Measurements from ENCODE around the gene SYCP2L.

DNA sequence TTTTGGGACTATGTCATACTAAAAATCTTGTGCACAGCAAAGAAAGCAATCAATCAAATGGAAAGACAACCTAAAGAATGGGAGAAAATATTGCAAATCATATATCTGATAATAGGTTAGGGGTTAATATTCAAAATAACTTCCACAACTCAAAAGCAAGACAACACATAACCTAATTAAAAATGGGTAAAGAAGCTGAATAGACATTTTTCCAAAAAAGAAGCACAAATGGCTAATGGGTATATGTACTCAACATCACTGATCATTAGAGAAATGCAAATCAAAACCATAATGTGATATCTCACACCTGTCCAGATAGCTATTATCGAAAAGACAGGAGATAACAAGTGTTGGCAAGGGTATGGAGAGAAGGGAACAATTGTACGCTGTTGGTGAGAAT, 53.0 kb downstream of the SYCP2L start:
- TF ChIP-seq, protein P1, sequence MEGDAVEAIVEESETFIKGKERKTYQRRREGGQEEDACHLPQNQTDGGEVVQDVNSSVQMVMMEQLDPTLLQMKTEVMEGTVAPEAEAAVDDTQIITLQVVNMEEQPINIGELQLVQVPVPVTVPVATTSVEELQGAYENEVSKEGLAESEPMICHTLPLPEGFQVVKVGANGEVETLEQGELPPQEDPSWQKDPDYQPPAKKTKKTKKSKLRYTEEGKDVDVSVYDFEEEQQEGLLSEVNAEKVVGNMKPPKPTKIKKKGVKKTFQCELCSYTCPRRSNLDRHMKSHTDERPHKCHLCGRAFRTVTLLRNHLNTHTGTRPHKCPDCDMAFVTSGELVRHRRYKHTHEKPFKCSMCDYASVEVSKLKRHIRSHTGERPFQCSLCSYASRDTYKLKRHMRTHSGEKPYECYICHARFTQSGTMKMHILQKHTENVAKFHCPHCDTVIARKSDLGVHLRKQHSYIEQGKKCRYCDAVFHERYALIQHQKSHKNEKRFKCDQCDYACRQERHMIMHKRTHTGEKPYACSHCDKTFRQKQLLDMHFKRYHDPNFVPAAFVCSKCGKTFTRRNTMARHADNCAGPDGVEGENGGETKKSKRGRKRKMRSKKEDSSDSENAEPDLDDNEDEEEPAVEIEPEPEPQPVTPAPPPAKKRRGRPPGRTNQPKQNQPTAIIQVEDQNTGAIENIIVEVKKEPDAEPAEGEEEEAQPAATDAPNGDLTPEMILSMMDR (IDR thresholded peaks at IDR 0.05) = no peak
- TF ChIP-seq POLR2A (IDR thresholded peaks at IDR 0.05) = no peak
- TF ChIP-seq POLR2AphosphoS5 (IDR thresholded peaks at IDR 0.05) = no peak
- no peak for TF ChIP-seq EP300 (IDR thresholded peaks at IDR 0.05; ENCODE audit: low read depth)

Data from transverse colon (tissue), 4 donors.